ENCODE data around the gene KDM4F.

KDM4F gene

GRCh38 chr11:95066716-95067038 is 17.5 kb downstream of the KDM4F start, which contains the start of gene SRSF8:
TSS of gene SRSF8 (plus strand) at chr11:95066919. CDS start at chr11:95067227, 308 bp downstream.
- no peak for DNase-seq

GRCh38 chr11:95067039-95067840 is 18.0 kb downstream of the KDM4F start:
- peak; percentile 68 for DNase-seq

- DNase-seq = peak; percentile 31
Observed at GRCh38 chr11:95067841-95068219, 18.6 kb downstream of the KDM4F start.

GRCh38 chr11:95068549-95068948 is 19.3 kb downstream of the KDM4F start:
- peak; percentile 79 for DNase-seq

- DNase-seq = no peak
Observed at GRCh38 chr11:95070471-95070870, 21.2 kb downstream of the KDM4F start.

GRCh38 chr11:95072948-95073347 is 23.7 kb downstream of the KDM4F start:
- no peak for DNase-seq

GRCh38 chr11:95074792-95075563 is 25.8 kb downstream of the KDM4F start:
- no peak for DNase-seq

- no peak for DNase-seq
Observed at GRCh38 chr11:95076416-95076815, 27.2 kb downstream of the KDM4F start.

- no peak for DNase-seq
Observed at GRCh38 chr11:95076981-95077380, 27.8 kb downstream of the KDM4F start.

- no peak for DNase-seq
Observed at GRCh38 chr11:95078526-95078925, 29.3 kb downstream of the KDM4F start.

- DNase-seq = no peak
Observed at GRCh38 chr11:95081010-95081409, 31.8 kb downstream of the KDM4F start.

GRCh38 chr11:95081412-95081811 is 32.2 kb downstream of the KDM4F start:
- no peak for DNase-seq

GRCh38 chr11:95082576-95083001 is 33.4 kb downstream of the KDM4F start:
- no peak for DNase-seq

- DNase-seq = no peak
Observed at GRCh38 chr11:95084509-95084908, 35.3 kb downstream of the KDM4F start.

- no peak for DNase-seq
Observed at GRCh38 chr11:95085117-95085816, 36.0 kb downstream of the KDM4F start.

- DNase-seq = no peak
Observed at GRCh38 chr11:95086151-95086550, 36.9 kb downstream of the KDM4F start.

- DNase-seq = no peak
Observed at GRCh38 chr11:95086836-95087570, 37.8 kb downstream of the KDM4F start.

- no peak for DNase-seq
Observed at GRCh38 chr11:95088946-95089619, 39.9 kb downstream of the KDM4F start.

- peak; percentile 82 for DNase-seq
Observed at GRCh38 chr11:95089620-95090542, 40.7 kb downstream of the KDM4F start, which contains the start of gene ENDOD1. TSS of gene ENDOD1 (plus strand) at chr11:95089846. CDS start at chr11:95089928, 82 bp downstream.

GRCh38 chr11:95091663-95092180 is 42.5 kb downstream of the KDM4F start:
- DNase-seq = no peak
